Measurements from ENCODE around the gene LEO1.

The LEO1 gene

GRCh38 chr15:52014616-52015015, 43.0 kb upstream of the LEO1 start:
- Histone ChIP-seq H2AK5ac (ENCODE audit: low read length, severe bottlenecking) (no peak overlapping the region), H3K23ac (ENCODE audit: low read length in 2 of 2) (no peak overlapping the region), H4K91ac (ENCODE audit: low read length) (no peak overlapping the region), H2BK12ac (ENCODE audit: low read length in 2 of 2) (no peak overlapping the region), H3K9me3 (ENCODE audit: control insufficient read depth, low read length) (no peaks in the 10 kb centered on the region), H3K79me1 (replicated peaks; ENCODE audit: low read length, poor library complexity, severe bottlenecking) (no peaks in the 10 kb centered on the region), H2BK120ac (ENCODE audit: low read depth, low read length) (no peak overlapping the region), H3K18ac (ENCODE audit: low read depth in 1 of 2, low read length in 2 of 2) (no peak overlapping the region), H3K9ac (ENCODE audit: low read length) (no peak overlapping the region), H2BK15ac (ENCODE audit: low read depth, poor library complexity, severe bottlenecking) (no peak overlapping the region), H2BK5ac (ENCODE audit: low read depth, low read length, poor library complexity, severe bottlenecking) (no peak overlapping the region), H2AFZ (ENCODE audit: low read depth, low read length) (no peak overlapping the region), H3K4me1 (ENCODE audit: control insufficient read depth, insufficient read depth, low read depth, low read length) (peaks cover 6% of the 10 kb centered on the region), H3K27ac (ENCODE audit: low read length, poor library complexity, severe bottlenecking) (no peak overlapping the region), H3K14ac (ENCODE audit: low read length in 2 of 2) (no peak overlapping the region), H3K4me3 (ENCODE audit: insufficient read depth in 1 of 2, low read depth in 1 of 2, low read length in 2 of 2) (no peak overlapping the region), H3K4ac (ENCODE audit: low read depth in 1 of 2, low read length in 2 of 2) (no peak overlapping the region), H4K8ac (ENCODE audit: low read length) (no peak overlapping the region), H3K4me2 (ENCODE audit: low read length, poor library complexity, severe bottlenecking) (no peak overlapping the region), H3K36me3 (ENCODE audit: control insufficient read depth in 1 of 2, insufficient read depth in 2 of 2, low read depth in 1 of 2, low read length in 2 of 2) (no peaks in the 10 kb centered on the region), H3K27me3 (ENCODE audit: control insufficient read depth in 1 of 2, insufficient read depth in 1 of 2, low read length in 2 of 2) (no peaks in the 10 kb centered on the region)
- no peak for DNase-seq
- WGBS: 100% methylated on average over 1 of the region's 1 CpG

GRCh38 chr15:52013151-52013791, 41.7 kb upstream of the LEO1 start:
- H2AFZ ChIP-seq (ENCODE audit: low read depth, low read length): no peak overlapping the region
- H3K36me3 ChIP-seq (ENCODE audit: control insufficient read depth in 1 of 2, insufficient read depth in 2 of 2, low read depth in 1 of 2, low read length in 2 of 2): no peaks in the 10 kb centered on the region
- no peak overlapping the region for H3K4me2 ChIP-seq (ENCODE audit: low read length, poor library complexity, severe bottlenecking)
- no peak overlapping the region for H3K14ac ChIP-seq (ENCODE audit: low read length in 2 of 2)
- H3K27ac ChIP-seq (ENCODE audit: low read length, poor library complexity, severe bottlenecking): no peak overlapping the region
- no peak overlapping the region for H3K4me3 ChIP-seq (ENCODE audit: insufficient read depth in 1 of 2, low read depth in 1 of 2, low read length in 2 of 2)
- peaks cover 1% of the 10 kb centered on the region for H3K4me1 ChIP-seq (ENCODE audit: control insufficient read depth, insufficient read depth, low read depth, low read length)
- H3K23ac ChIP-seq (ENCODE audit: low read length in 2 of 2): no peak overlapping the region
- no peak overlapping the region for H2BK15ac ChIP-seq (ENCODE audit: low read depth, poor library complexity, severe bottlenecking)
- no peak overlapping the region for H4K8ac ChIP-seq (ENCODE audit: low read length)
- H2BK12ac ChIP-seq (ENCODE audit: low read length in 2 of 2): no peak overlapping the region
- H3K79me1 ChIP-seq (replicated peaks; ENCODE audit: low read length, poor library complexity, severe bottlenecking): no peaks in the 10 kb centered on the region
- DNase-seq: peak; percentile 80
- no peak overlapping the region for H3K18ac ChIP-seq (ENCODE audit: low read depth in 1 of 2, low read length in 2 of 2)
- no peaks in the 10 kb centered on the region for H3K27me3 ChIP-seq (ENCODE audit: control insufficient read depth in 1 of 2, insufficient read depth in 1 of 2, low read length in 2 of 2)
- H4K91ac ChIP-seq (ENCODE audit: low read length): no peak overlapping the region
- WGBS: no CpG with 5 or more reads among the region's 3 CpGs
- H2BK120ac ChIP-seq (ENCODE audit: low read depth, low read length): no peak overlapping the region
- H3K9me3 ChIP-seq (ENCODE audit: control insufficient read depth, low read length): no peaks in the 10 kb centered on the region
- no peak overlapping the region for H3K4ac ChIP-seq (ENCODE audit: low read depth in 1 of 2, low read length in 2 of 2)
- no peak overlapping the region for H2BK5ac ChIP-seq (ENCODE audit: low read depth, low read length, poor library complexity, severe bottlenecking)
- H2AK5ac ChIP-seq (ENCODE audit: low read length, severe bottlenecking): no peak overlapping the region
- H3K9ac ChIP-seq (ENCODE audit: low read length): no peak overlapping the region

- no peaks in the 10 kb centered on the region for H3K36me3 ChIP-seq (ENCODE audit: control insufficient read depth in 1 of 2, insufficient read depth in 2 of 2, low read depth in 1 of 2, low read length in 2 of 2)
- H3K9ac ChIP-seq (ENCODE audit: low read length): no peak overlapping the region
- H3K4me1 ChIP-seq (ENCODE audit: control insufficient read depth, insufficient read depth, low read depth, low read length): peaks cover 1% of the 10 kb centered on the region
- no peak overlapping the region for H2AFZ ChIP-seq (ENCODE audit: low read depth, low read length)
- H3K9me3 ChIP-seq (ENCODE audit: control insufficient read depth, low read length): no peaks in the 10 kb centered on the region
- no peak overlapping the region for H3K18ac ChIP-seq (ENCODE audit: low read depth in 1 of 2, low read length in 2 of 2)
- no peak overlapping the region for H3K27ac ChIP-seq (ENCODE audit: low read length, poor library complexity, severe bottlenecking)
- no peak overlapping the region for H2BK12ac ChIP-seq (ENCODE audit: low read length in 2 of 2)
- WGBS: 100% methylated on average over 2 of the region's 2 CpGs
- H3K23ac ChIP-seq (ENCODE audit: low read length in 2 of 2): no peak overlapping the region
- no peak overlapping the region for H3K4me2 ChIP-seq (ENCODE audit: low read length, poor library complexity, severe bottlenecking)
- no peak overlapping the region for H2BK5ac ChIP-seq (ENCODE audit: low read depth, low read length, poor library complexity, severe bottlenecking)
- H3K79me1 ChIP-seq (replicated peaks; ENCODE audit: low read length, poor library complexity, severe bottlenecking): no peaks in the 10 kb centered on the region
- no peak for DNase-seq
- no peak overlapping the region for H2AK5ac ChIP-seq (ENCODE audit: low read length, severe bottlenecking)
- H3K4ac ChIP-seq (ENCODE audit: low read depth in 1 of 2, low read length in 2 of 2): peak overlapping the region in 1 of 2 experiments; percentile 26
- H3K4me3 ChIP-seq (ENCODE audit: insufficient read depth in 1 of 2, low read depth in 1 of 2, low read length in 2 of 2): no peak overlapping the region
- H2BK15ac ChIP-seq (ENCODE audit: low read depth, poor library complexity, severe bottlenecking): no peak overlapping the region
- H4K91ac ChIP-seq (ENCODE audit: low read length): no peak overlapping the region
- no peaks in the 10 kb centered on the region for H3K27me3 ChIP-seq (ENCODE audit: control insufficient read depth in 1 of 2, insufficient read depth in 1 of 2, low read length in 2 of 2)
- no peak overlapping the region for H2BK120ac ChIP-seq (ENCODE audit: low read depth, low read length)
- no peak overlapping the region for H4K8ac ChIP-seq (ENCODE audit: low read length)
- no peak overlapping the region for H3K14ac ChIP-seq (ENCODE audit: low read length in 2 of 2)
Observed at GRCh38 chr15:52012210-52012609, 40.6 kb upstream of the LEO1 start.

- H3K4me3 ChIP-seq (ENCODE audit: insufficient read depth in 1 of 2, low read depth in 1 of 2, low read length in 2 of 2): no peak overlapping the region
- H3K4me1 ChIP-seq (ENCODE audit: control insufficient read depth, insufficient read depth, low read depth, low read length): peaks cover 1% of the 10 kb centered on the region
- H3K23ac ChIP-seq (ENCODE audit: low read length in 2 of 2): no peak overlapping the region
- no peak overlapping the region for H2AK5ac ChIP-seq (ENCODE audit: low read length, severe bottlenecking)
- no peaks in the 10 kb centered on the region for H3K36me3 ChIP-seq (ENCODE audit: control insufficient read depth in 1 of 2, insufficient read depth in 2 of 2, low read depth in 1 of 2, low read length in 2 of 2)
- H3K18ac ChIP-seq (ENCODE audit: low read depth in 1 of 2, low read length in 2 of 2): no peak overlapping the region
- no peaks in the 10 kb centered on the region for H3K79me1 ChIP-seq (replicated peaks; ENCODE audit: low read length, poor library complexity, severe bottlenecking)
- 30% methylated on average over 3 of the region's 3 CpGs for WGBS
- no peak overlapping the region for H2BK15ac ChIP-seq (ENCODE audit: low read depth, poor library complexity, severe bottlenecking)
- peak; percentile 42 for DNase-seq
- no peak overlapping the region for H2AFZ ChIP-seq (ENCODE audit: low read depth, low read length)
- H2BK12ac ChIP-seq (ENCODE audit: low read length in 2 of 2): no peak overlapping the region
- H2BK5ac ChIP-seq (ENCODE audit: low read depth, low read length, poor library complexity, severe bottlenecking): no peak overlapping the region
- peak overlapping the region in 1 of 2 experiments; percentile 26 for H3K4ac ChIP-seq (ENCODE audit: low read depth in 1 of 2, low read length in 2 of 2)
- no peaks in the 10 kb centered on the region for H3K9me3 ChIP-seq (ENCODE audit: control insufficient read depth, low read length)
- no peak overlapping the region for H3K4me2 ChIP-seq (ENCODE audit: low read length, poor library complexity, severe bottlenecking)
- no peak overlapping the region for H4K91ac ChIP-seq (ENCODE audit: low read length)
- H2BK120ac ChIP-seq (ENCODE audit: low read depth, low read length): no peak overlapping the region
- no peaks in the 10 kb centered on the region for H3K27me3 ChIP-seq (ENCODE audit: control insufficient read depth in 1 of 2, insufficient read depth in 1 of 2, low read length in 2 of 2)
- no peak overlapping the region for H3K14ac ChIP-seq (ENCODE audit: low read length in 2 of 2)
- H4K8ac ChIP-seq (ENCODE audit: low read length): no peak overlapping the region
- no peak overlapping the region for H3K9ac ChIP-seq (ENCODE audit: low read length)
- no peak overlapping the region for H3K27ac ChIP-seq (ENCODE audit: low read length, poor library complexity, severe bottlenecking)
Observed at GRCh38 chr15:52011711-52012144, 40.1 kb upstream of the LEO1 start.
